GM12891 (cell line): Measurements from ENCODE around the gene TJP3.

Source experiments
- DNase-seq: peaks from one replicate; pipeline ENCODE4 v3.0.0; 2011; ENCODE audit warnings: low spot score; ENCODE audit not compliant: insufficient read length
- FAIRE-seq: peaks from 2 replicates; lab custom pipeline; 2011; peaks lifted over from hg19 to GRCh38; lab: Jason Lieb, UNC
- PAX5 ChIP-seq: IDR thresholded peaks from 2 replicates; pipeline ENCODE4 v1.6.1; 2011; ENCODE audit warnings: low read length, moderate library complexity, mild to moderate bottlenecking; ENCODE audit not compliant: insufficient read depth, severe bottlenecking
- POLR2A ChIP-seq: IDR thresholded peaks from 2 replicates; pipeline ENCODE4 v1.6.1; 2011; ENCODE audit warnings: low read depth, low read length, control low read depth
- POLR2AphosphoS5 ChIP-seq: IDR thresholded peaks from 2 replicates; pipeline ENCODE4 v1.6.1; 2011; ENCODE audit warnings: low read depth, low read length, control low read depth
- POU2F2 ChIP-seq: IDR thresholded peaks from 2 replicates; pipeline ENCODE4 v1.6.1; 2011; ENCODE audit warnings: low read depth, mild to moderate bottlenecking, control low read depth, low read length, moderate library complexity
- SPI1 ChIP-seq: IDR thresholded peaks from 2 replicates; pipeline ENCODE4 v1.6.1; 2011; ENCODE audit warnings: low read depth, low read length, control low read depth
- TAF1 ChIP-seq: IDR thresholded peaks from 2 replicates; pipeline ENCODE4 v1.6.1; 2011; ENCODE audit warnings: low read depth, low read length, control low read depth

TJP3 gene

DNA sequence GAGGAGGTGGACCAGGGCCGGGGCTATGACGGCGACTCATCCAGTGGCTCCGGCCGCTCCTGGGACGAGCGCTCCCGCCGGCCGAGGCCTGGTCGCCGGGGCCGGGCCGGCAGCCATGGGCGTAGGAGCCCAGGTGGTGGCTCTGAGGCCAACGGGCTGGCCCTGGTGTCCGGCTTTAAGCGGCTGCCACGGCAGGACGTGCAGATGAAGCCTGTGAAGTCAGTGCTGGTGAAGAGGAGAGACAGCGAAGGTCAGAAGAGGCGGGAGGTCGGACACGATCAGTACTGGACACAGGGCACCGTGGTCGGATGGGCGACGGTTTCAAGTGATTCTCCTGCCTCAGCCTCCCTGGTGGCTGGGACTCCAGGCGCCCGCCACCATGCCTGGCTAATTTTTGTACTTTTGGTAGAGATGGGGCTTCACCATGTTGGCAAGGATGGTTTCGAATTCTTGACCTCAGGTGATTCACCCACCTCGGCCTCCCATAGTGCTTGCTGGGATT is 22.3 kb downstream of the TJP3 start:
- DNase-seq, result no peak
- TF ChIP-seq PAX5 (no peak), POLR2A (no peak), POLR2AphosphoS5 (no peak), TAF1 (no peak)
- FAIRE-seq, result no peak

GRCh38 chr19:3732108-3732507 is 23.9 kb downstream of the TJP3 start:
- no peak for FAIRE-seq
- TF ChIP-seq POLR2A (no peak), SPI1 (no peak), TAF1 (no peak), POU2F2 (no peak), PAX5 (no peak), POLR2AphosphoS5 (no peak)
- DNase-seq, result no peak

- no peak for DNase-seq
- TF ChIP-seq POLR2AphosphoS5 (no peak), PAX5 (no peak), TAF1 (no peak), SPI1 (no peak), POLR2A (no peak)
- no peak for FAIRE-seq
Measured at GRCh38 chr19:3733549-3734309, 25.5 kb downstream of the TJP3 start.

DNA sequence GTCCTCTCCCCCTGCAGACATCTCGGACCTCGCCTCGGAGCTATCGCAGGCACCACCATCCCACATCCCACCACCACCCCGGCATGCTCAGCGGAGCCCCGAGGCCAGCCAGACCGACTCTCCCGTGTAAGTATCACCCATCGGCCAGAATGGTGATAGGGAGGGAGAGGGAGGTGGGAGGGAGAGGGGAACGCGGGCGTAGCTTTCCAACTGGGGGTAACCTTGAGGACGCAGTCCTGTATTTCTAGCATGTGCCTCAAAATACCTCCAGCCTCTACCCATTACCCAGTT is 26.1 kb downstream of the TJP3 start:
- no peak for FAIRE-seq
- no peak for TF ChIP-seq TAF1
- TF ChIP-seq SPI1, result no peak
- no peak for TF ChIP-seq POLR2A
- no peak for TF ChIP-seq PAX5
- TF ChIP-seq POU2F2, result no peak
- no peak for TF ChIP-seq POLR2AphosphoS5
- no peak for DNase-seq

DNA sequence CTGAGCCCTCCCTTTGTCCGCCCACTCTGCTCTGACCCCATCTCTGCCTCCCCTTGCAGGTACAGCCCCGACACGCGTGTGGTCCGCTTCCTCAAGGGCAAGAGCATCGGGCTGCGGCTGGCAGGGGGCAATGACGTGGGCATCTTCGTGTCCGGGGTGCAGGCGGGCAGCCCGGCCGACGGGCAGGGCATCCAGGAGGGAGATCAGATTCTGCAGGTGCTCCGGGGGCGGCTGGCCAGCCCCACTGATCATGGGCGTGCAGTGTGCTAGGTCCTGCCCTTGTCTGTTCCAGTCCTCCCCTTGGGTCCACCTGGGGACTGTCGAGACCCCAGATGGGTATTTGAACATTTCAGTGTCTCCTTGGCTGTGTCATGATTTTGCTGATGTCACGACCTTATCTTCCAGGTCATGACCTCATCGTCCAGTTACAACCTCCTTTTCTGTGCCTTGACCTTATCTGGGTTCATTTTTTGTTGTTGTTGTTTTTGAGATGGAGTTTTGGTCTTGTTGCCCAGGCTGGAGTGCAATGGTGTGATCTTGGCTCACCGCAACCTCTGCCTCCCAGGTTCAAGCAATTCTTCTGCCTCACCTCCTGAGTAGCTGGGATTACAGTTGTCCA is 28.0 kb downstream of the TJP3 start:
- TF ChIP-seq SPI1 (no peak), PAX5 (no peak), POLR2A (no peak), POU2F2 (no peak), POLR2AphosphoS5 (no peak), TAF1 (no peak)
- DNase-seq, result no peak

DNA sequence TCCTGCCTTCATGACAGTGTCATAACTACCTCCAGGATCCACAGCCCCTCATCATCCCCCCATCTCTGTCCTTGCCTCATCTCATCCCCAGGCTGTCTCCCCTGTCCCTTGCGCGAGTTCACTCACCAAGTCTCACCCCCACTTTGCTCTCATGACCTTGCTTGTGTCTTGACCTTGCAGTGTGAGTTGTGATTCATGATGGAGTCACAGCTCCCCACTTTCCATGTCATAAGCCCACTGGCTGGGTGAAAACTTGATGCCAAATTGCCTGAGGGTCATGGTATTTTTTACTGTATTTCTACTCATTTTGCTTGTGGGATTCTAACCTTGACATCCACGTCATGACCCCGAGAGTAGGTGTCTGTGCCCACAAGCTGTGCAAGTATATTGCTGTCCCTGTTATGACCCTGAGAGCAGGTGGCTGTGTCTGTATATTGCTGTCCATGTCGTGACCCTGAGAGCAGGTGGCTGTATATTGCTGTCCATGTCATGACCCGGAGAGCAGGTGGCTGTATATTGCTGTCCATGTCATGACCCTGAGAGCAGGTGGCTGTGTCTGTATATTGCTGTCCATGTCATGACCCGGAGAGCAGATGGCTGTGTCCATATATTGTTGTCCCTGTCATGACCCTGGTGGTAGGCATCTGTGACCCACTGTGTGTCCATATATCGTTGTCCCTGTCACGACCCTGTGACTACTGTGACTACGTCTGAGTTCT is 29.5 kb downstream of the TJP3 start:
- no peak for FAIRE-seq
- TF ChIP-seq POU2F2, result no peak
- no peak for TF ChIP-seq SPI1
- no peak for TF ChIP-seq PAX5
- TF ChIP-seq POLR2A, result no peak
- TF ChIP-seq TAF1, result no peak
- no peak for TF ChIP-seq POLR2AphosphoS5
- no peak for DNase-seq

More for the DNA sequence above, 28.0 kb downstream of the TJP3 start:
- FAIRE-seq, result no peak

- no peak for DNase-seq
- TF ChIP-seq TAF1 (no peak), POLR2A (no peak), POU2F2 (no peak), SPI1 (no peak), PAX5 (no peak), POLR2AphosphoS5 (no peak)
- no peak for FAIRE-seq
Measured at GRCh38 chr19:3738477-3739220, 30.5 kb downstream of the TJP3 start.

DNA sequence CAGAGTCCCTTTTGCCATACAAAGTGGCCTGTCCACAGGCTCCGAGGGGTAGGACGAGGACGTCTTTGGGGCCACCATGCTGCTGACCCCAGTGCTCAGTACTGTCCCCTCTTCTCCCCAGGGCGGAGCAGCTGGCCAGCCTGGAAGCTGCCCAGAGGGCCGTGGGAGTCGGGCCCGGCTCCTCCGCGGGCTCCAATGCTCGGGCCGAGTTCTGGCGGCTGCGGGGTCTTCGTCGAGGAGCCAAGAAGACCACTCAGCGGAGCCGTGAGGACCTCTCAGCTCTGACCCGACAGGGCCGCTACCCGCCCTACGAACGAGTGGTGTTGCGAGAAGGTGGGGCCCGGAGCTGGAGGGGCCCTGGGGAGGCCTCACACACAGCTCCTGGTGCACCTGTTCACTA is 32.2 kb downstream of the TJP3 start:
- DNase-seq (no peak), FAIRE-seq (no peak)
- no peak for TF ChIP-seq POLR2AphosphoS5

DNA sequence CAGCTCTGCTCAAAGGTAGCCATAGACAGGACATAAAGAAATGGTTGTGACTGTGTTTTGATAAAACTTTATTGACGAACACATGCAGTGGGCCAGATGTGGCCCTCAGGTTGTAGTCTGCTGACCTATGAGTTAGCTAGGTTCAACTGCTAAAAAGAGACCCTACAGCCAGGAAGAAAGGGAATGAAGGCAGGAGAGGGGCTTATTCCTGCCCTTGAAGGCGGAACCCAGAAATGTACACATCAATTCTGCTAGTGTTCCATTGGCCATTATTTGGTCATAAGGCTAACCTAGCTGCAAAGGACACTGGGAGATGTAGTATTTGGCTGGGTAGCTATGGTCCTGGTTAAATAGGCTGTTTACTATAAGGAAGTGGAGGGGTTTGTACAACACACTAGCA is 35.3 kb downstream of the TJP3 start:
- FAIRE-seq, result peak; percentile 64

More for the DNA sequence above, 35.3 kb downstream of the TJP3 start:
- TF ChIP-seq SPI1 (no peak), PAX5 (no peak), POLR2AphosphoS5 (no peak), POLR2A (no peak), TAF1 (no peak), POU2F2 (no peak)
- no peak for DNase-seq
